Measurements from ENCODE around the gene HLA-DRA. TPM values are rescaled to one million over a fixed set of nuclear protein-coding genes. Genes with fewer than 3 reads are reported as not detected.
A peak's percentile ranks its signal among the peaks of the same experiment; 100 is the strongest.
"Not testable (repeated sequence)": the region's sequence is repeated elsewhere in the genome, so short reads cannot be mapped to it uniquely, and the experiment has no call there.

Gene HLA-DRA
- total RNA-seq, 4 donors from 2014 or later = 53.0 to 162 (median 106) TPM

DNA sequence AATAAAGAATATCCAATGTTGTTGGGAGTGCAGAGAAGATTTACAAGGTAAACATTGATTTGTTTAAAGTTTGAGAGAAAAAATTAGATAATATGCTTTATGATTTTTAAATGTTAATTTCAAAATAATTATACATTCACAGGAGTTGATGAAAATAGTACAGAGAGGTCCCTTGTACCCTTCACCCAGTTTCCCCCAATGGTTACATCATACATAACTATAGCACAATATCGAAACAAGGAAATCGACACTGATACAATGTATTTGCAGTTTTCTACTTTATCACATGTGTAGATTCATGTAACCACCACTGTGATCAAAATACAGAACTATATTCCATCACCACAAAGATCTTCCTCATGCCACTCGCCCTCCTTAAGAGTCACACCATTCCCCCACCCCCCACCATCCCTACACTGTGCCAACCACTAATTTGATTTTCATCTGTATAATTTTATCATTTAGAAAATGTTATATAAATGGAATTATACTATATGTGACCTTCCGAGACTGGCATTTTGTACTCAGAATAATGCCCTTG is 11.7 kb upstream of the HLA-DRA start:
- Histone ChIP-seq H3K9me3 (no peaks in the 10 kb centered on the region), H3K4me1 (no peaks in the 10 kb centered on the region), H3K4me3 (replicated peaks in 1 of 3) (no peak overlapping the region), H3K36me3 (no peaks in the 10 kb centered on the region), H3K27me3 (no peaks in the 10 kb centered on the region), H3K27ac (no peak overlapping the region)
- intact Hi-C loops (cut with DNase I) = no loop called here
- WGBS, 2 donors = 83 to 93% methylated on average over 4 of the region's 4 CpGs
- TF ChIP-seq, protein P1, sequence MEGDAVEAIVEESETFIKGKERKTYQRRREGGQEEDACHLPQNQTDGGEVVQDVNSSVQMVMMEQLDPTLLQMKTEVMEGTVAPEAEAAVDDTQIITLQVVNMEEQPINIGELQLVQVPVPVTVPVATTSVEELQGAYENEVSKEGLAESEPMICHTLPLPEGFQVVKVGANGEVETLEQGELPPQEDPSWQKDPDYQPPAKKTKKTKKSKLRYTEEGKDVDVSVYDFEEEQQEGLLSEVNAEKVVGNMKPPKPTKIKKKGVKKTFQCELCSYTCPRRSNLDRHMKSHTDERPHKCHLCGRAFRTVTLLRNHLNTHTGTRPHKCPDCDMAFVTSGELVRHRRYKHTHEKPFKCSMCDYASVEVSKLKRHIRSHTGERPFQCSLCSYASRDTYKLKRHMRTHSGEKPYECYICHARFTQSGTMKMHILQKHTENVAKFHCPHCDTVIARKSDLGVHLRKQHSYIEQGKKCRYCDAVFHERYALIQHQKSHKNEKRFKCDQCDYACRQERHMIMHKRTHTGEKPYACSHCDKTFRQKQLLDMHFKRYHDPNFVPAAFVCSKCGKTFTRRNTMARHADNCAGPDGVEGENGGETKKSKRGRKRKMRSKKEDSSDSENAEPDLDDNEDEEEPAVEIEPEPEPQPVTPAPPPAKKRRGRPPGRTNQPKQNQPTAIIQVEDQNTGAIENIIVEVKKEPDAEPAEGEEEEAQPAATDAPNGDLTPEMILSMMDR (IDR thresholded peaks at IDR 0.05) = no peak
- no peak for TF ChIP-seq POLR2A (IDR thresholded peaks at IDR 0.05)
- DNase-seq = no peak

DNA sequence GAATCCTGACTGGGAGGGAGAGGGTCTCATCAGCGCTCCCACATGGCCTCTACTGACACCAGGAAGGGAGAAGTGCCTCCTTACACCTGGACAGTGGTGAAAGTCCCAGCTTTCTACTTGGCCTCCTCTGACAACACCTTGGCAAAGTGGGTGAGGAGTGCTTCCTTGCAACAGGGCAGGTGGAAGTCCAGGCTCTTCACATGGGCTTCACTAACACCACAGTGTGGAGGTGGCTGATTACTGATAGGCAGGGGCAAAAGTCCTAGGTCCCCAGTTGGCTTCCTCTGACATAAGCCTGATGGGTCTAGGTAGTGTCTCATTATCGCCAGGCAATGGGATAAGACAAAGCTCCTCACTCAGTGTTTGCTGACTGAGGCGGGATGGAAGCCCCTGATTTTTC is 9.5 kb upstream of the HLA-DRA start:
- Histone ChIP-seq H3K4me1 (no peaks in the 10 kb centered on the region), H3K4me3 (replicated peaks in 1 of 3) (no peak overlapping the region), H3K27me3 (no peaks in the 10 kb centered on the region), H3K27ac (no peak overlapping the region), H3K9me3 (no peaks in the 10 kb centered on the region), H3K36me3 (no peaks in the 10 kb centered on the region)
- no peak for DNase-seq
- WGBS, 2 donors = 94 to 100% methylated on average over 2 to 3 of the region's 3 CpGs
- intact Hi-C loops (cut with DNase I) = no loop called here
- no peak for TF ChIP-seq POLR2A (IDR thresholded peaks at IDR 0.05)
- TF ChIP-seq, protein P1 (IDR thresholded peaks at IDR 0.05) = no peak

DNA sequence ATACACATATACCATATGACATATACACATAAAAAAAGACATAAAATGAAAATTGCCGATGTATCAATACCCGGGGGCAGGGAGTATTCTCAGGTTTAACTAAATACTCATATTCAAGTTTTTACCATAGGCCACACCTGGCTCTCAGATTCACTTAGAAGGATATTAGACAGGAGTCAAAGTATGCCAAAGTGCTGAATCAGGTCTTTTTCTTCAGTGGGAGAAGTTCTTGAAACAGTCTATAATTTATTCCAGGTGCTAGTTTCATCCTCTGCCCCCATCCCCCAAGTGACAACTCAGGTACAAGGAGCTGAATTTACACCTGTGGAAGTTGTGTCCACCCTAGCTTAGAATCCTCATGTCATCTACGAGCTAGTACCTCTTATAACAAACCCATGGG is 8.5 kb upstream of the HLA-DRA start:
- intact Hi-C loops (cut with DNase I) = no loop called here
- H3K36me3 ChIP-seq = no peaks in the 10 kb centered on the region
- TF ChIP-seq, protein P1 (IDR thresholded peaks at IDR 0.05) = no peak
- TF ChIP-seq POLR2A (IDR thresholded peaks at IDR 0.05) = no peak
- H3K27ac ChIP-seq = no peak overlapping the region
- DNase-seq = no peak
- H3K4me3 ChIP-seq (replicated peaks in 1 of 3) = no peak overlapping the region
- no peaks in the 10 kb centered on the region for H3K4me1 ChIP-seq
- H3K9me3 ChIP-seq = no peaks in the 10 kb centered on the region
- WGBS, 2 donors = 52 to 71% methylated on average over 3 of the region's 3 CpGs
- H3K27me3 ChIP-seq = no peaks in the 10 kb centered on the region

DNA sequence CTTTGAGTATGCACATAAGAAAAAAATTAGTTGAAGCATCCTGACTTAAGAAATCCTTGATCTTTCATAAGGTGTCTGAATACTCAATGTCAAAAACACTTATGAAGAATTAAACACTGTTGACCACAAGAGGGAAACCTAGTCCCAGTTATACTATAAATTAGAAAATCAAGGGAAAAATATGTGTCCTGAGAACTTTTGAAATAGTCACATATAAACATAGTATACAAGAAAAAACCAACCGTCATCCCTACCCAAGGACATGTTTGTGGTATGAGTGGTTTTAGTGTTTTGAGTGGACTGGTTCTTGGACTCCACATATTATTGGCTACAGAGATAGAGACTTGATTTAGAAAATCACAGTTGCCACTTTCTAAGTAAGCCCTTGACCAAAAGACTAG is 7.6 kb upstream of the HLA-DRA start:
- H3K27ac ChIP-seq = no peak overlapping the region
- no peak for DNase-seq
- H3K4me3 ChIP-seq (replicated peaks in 1 of 3) = no peak overlapping the region
- H3K36me3 ChIP-seq = no peaks in the 10 kb centered on the region
- TF ChIP-seq, protein P1 (IDR thresholded peaks at IDR 0.05) = peak in 5 of 6 experiments; percentile 27 to 79 (median 53)
- no peak for TF ChIP-seq POLR2A (IDR thresholded peaks at IDR 0.05)
- 0 to 2% methylated on average over 1 of the region's 1 CpG for WGBS, 2 donors
- no peaks in the 10 kb centered on the region for H3K4me1 ChIP-seq
- H3K27me3 ChIP-seq = no peaks in the 10 kb centered on the region
- intact Hi-C loops (cut with DNase I) = no loop called here
- no peaks in the 10 kb centered on the region for H3K9me3 ChIP-seq

DNA sequence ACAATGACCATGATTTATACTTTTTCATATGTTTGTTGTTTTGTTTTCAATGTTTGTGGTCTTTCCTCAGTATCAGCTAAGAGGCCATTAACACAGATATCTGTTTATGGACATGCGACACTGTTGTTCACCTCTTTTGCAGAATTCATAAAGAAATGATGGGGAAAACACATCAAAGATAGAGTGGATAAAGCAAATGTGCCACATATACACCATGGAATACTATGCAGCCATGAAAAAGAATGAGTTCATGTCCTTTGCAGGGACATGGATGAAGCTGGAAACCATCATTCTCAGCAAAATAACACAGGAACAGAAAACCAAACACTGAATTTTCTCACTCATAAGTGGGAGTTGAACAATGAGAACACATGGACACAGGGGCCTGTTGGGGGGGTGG is 5.7 kb upstream of the HLA-DRA start:
- H3K27ac ChIP-seq; H3K4me1 ChIP-seq; H3K27me3 ChIP-seq; H3K36me3 ChIP-seq; DNase-seq; H3K9me3 ChIP-seq; intact Hi-C loops (cut with DNase I); H3K4me3 ChIP-seq (replicated peaks in 1 of 3): not testable (repeated sequence)
- 98 to 100% methylated on average over 1 of the region's 1 CpG for WGBS, 2 donors

DNA sequence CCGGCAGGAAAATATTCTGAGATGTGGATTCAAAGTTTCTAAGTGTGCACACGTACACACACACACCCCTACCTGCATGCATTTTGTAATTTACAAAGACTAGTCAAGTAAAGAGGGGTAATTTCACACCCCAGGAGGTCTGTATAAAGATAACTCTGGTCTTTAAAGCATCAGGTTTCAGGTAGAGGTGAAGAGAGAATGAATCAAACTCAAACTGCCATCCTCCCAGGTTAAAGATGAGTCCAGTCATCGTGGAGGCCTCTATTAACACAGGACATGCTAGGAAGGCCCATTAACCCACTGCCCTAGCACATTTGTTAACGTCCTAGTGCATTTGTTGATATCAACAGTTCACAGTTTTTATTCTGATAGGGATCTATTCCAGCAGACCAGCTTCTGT is 3.5 kb upstream of the HLA-DRA start:
- Histone ChIP-seq H3K4me3 (replicated peaks in 1 of 3) (no peak overlapping the region), H3K9me3 (no peaks in the 10 kb centered on the region), H3K27ac (no peak overlapping the region), H3K36me3 (no peaks in the 10 kb centered on the region), H3K27me3 (no peaks in the 10 kb centered on the region), H3K4me1 (no peaks in the 10 kb centered on the region)
- DNase-seq = no peak
- 75 to 79% methylated on average over 4 of the region's 4 CpGs for WGBS, 2 donors
- intact Hi-C loops (cut with DNase I) = no loop called here
- TF ChIP-seq POLR2A (IDR thresholded peaks at IDR 0.05) = no peak
- TF ChIP-seq, protein P1 (IDR thresholded peaks at IDR 0.05) = no peak

Measured in thyroid gland (tissue), 4 donors.